Measurements from ENCODE around the gene KLHL29.

DNA sequence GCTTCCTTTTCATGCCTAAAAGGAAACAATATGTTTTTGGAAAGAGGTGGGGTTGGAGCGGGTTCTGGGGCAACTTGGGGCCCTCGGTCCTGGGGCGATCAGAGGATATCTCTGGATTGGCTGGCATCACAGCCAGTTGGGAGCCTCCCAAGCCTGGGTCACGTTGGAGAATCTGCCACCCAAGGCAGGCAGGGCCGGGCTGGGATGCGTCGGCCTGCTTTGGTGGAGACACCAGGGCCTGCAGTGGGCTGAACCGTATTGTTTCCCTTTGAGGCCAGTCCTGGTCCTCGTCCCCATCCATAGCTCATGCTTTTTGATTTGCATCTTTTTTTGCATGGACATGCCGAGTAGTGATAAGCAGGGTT lies 306.1 kb downstream of the KLHL29 start:
- TF ChIP-seq ZNF713 (CRISPR knock-in tag; IDR thresholded peaks at IDR 0.05) (no peak), ZNF597 (CRISPR knock-in tag; IDR thresholded peaks at IDR 0.05) (no peak), NR2F1 (CRISPR knock-in tag; IDR thresholded peaks at IDR 0.05) (no peak), POLR2A (IDR thresholded peaks at IDR 0.05; ENCODE audit: insufficient read depth in 1 of 2, low read depth in 2 of 2, low read length in 2 of 2) (no peak), MZF1 (CRISPR knock-in tag; IDR thresholded peaks at IDR 0.05; ENCODE audit: borderline replicate concordance) (no peak), HDAC1 (CRISPR knock-in tag; IDR thresholded peaks at IDR 0.05) (no peak), EZH2 (conservative IDR thresholded peaks at IDR 0.05; ENCODE audit: low read depth, low read length) (no peak), NR1H2 (CRISPR knock-in tag; IDR thresholded peaks at IDR 0.05; ENCODE audit: borderline replicate concordance, low read depth) (no peak), ZNF607 (CRISPR knock-in tag; IDR thresholded peaks at IDR 0.05; ENCODE audit: borderline replicate concordance) (no peak)
- TF ChIP-seq, protein P1, sequence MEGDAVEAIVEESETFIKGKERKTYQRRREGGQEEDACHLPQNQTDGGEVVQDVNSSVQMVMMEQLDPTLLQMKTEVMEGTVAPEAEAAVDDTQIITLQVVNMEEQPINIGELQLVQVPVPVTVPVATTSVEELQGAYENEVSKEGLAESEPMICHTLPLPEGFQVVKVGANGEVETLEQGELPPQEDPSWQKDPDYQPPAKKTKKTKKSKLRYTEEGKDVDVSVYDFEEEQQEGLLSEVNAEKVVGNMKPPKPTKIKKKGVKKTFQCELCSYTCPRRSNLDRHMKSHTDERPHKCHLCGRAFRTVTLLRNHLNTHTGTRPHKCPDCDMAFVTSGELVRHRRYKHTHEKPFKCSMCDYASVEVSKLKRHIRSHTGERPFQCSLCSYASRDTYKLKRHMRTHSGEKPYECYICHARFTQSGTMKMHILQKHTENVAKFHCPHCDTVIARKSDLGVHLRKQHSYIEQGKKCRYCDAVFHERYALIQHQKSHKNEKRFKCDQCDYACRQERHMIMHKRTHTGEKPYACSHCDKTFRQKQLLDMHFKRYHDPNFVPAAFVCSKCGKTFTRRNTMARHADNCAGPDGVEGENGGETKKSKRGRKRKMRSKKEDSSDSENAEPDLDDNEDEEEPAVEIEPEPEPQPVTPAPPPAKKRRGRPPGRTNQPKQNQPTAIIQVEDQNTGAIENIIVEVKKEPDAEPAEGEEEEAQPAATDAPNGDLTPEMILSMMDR (CRISPR knock-in tag; IDR thresholded peaks at IDR 0.05) = no peak
- TF ChIP-seq, protein P2, sequence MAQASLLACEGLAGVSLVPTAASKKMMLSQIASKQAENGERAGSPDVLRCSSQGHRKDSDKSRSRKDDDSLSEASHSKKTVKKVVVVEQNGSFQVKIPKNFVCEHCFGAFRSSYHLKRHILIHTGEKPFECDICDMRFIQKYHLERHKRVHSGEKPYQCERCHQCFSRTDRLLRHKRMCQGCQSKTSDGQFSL (CRISPR knock-in tag; IDR thresholded peaks at IDR 0.05) = no peak

Data from HepG2 (cell line).